Endodermal cell (in vitro differentiated cells): Measurements from ENCODE around the gene BMF. TPM values are rescaled to one million over a fixed set of nuclear protein-coding genes. Genes with fewer than 3 reads are reported as not detected.

ENCODE experiments used
- DNase-seq: peaks from one replicate; pipeline ENCODE4 v3.0.0-alpha.2; 2017
- H3K27ac ChIP-seq: 2 replicates; pipeline ENCODE4 v1.5.1; 2013; ENCODE audit warnings: mild to moderate bottlenecking, low read depth, low read length, moderate library complexity
- H3K27me3 ChIP-seq: 2 replicates; pipeline ENCODE4 v1.6.1; 2013; ENCODE audit warnings: mild to moderate bottlenecking, low read length, moderate library complexity; ENCODE audit not compliant: insufficient read depth, control insufficient read depth, poor library complexity, severe bottlenecking
- H3K36me3 ChIP-seq: 2 replicates; pipeline ENCODE4 v1.7.0; 2013; ENCODE audit warnings: mild to moderate bottlenecking, low read length, moderate library complexity; ENCODE audit not compliant: control insufficient read depth, insufficient read depth
- H3K4me1 ChIP-seq: one replicate; pipeline ENCODE4 v1.7.0; 2013; ENCODE audit warnings: low read length; ENCODE audit not compliant: control insufficient read depth, insufficient read depth
- H3K4me3 ChIP-seq: 2 replicates; pipeline ENCODE4 v1.5.1; 2013; ENCODE audit warnings: mild to moderate bottlenecking, low read length, moderate library complexity
- H3K9ac ChIP-seq: 2 replicates; pipeline ENCODE4 v1.6.1; 2013; ENCODE audit warnings: mild to moderate bottlenecking, low read length, moderate library complexity; ENCODE audit not compliant: poor library complexity, severe bottlenecking; ENCODE audit errors: extremely low read depth
- H3K9me3 ChIP-seq: 2 replicates; pipeline ENCODE4 v1.6.1; 2013; ENCODE audit warnings: mild to moderate bottlenecking, low read length, moderate library complexity; ENCODE audit not compliant: control insufficient read depth
- H3K27ac Mint-ChIP-seq: 2 replicates; pipeline ENCODE4 v1.8.0; 2020; ENCODE audit warnings: mixed read lengths
- H3K27me3 Mint-ChIP-seq: 2 replicates; pipeline ENCODE4 v1.8.0; 2021; ENCODE audit warnings: mild to moderate bottlenecking, mixed read lengths; ENCODE audit not compliant: insufficient read depth
- H3K36me3 Mint-ChIP-seq: 2 replicates; pipeline ENCODE4 v1.8.0; 2020; ENCODE audit warnings: low read depth, mixed read lengths
- H3K4me1 Mint-ChIP-seq: 2 replicates; pipeline ENCODE4 v1.8.0; 2020; ENCODE audit warnings: mixed read lengths
- H3K4me3 Mint-ChIP-seq: 2 replicates; pipeline ENCODE4 v1.8.0; 2020; ENCODE audit warnings: mild to moderate bottlenecking, moderate library complexity, mixed read lengths
- H3K9me3 Mint-ChIP-seq: 2 replicates; pipeline ENCODE4 v1.8.0; 2020; ENCODE audit warnings: mild to moderate bottlenecking, mixed read lengths
- CTCF ChIP-seq: fragments of 200-600 bp; sonication (generic); conservative IDR thresholded peaks from 2 replicates; pipeline ENCODE4 v1.5.0; 2021; ENCODE audit warnings: antibody characterized with exemption, mild to moderate bottlenecking
- WGBS, 2 experiments: methylation state at CpG; one replicate each; pipeline versions ENCODE4 v1.1.5 to v1.1.7; 2013; ENCODE audit warnings: missing lambda C conversion rate in 2 of 2, mixed read lengths in 1 of 2; ENCODE audit not compliant: insufficient coverage in 1 of 2, insufficient read length in 1 of 2; 5-methylcytosine and 5-hydroxymethylcytosine counted together
- total RNA-seq, 2 donors: library from RNA; stranded (reverse); fragmentation: NEBNext Ultra II Directional in 1 of 2; extraction: Animal tissue kit (Norgen Biotek cat#: 25700) in 1 of 2; gene quantifications; 2 replicates in 1 of 2; 3 replicates in 1 of 2; pipeline ENCODE4 v1.2.1, GENCODE V29; 2021

The BMF gene
- total RNA-seq, 2 donors from 2014 or later = 48.3 to 53.5 TPM

- Histone ChIP-seq H3K4me3 (no peak overlapping the region), H3K27ac (no peak overlapping the region)
Measured at GRCh38 chr15:40104296-40104864, 4.3 kb downstream of the BMF start.

GRCh38 chr15:40103864-40104271 lies 4.8 kb downstream of the BMF start:
- Mint-ChIP-seq H3K9me3 (no peaks in the 10 kb centered on the region), H3K36me3 (peaks cover 31% of the 10 kb centered on the region), H3K4me1 (peaks cover 62% of the 10 kb centered on the region), H3K4me3 (peak overlapping the region; percentile 11), H3K27me3 (no peaks in the 10 kb centered on the region), H3K27ac (peak overlapping the region; percentile 85)
- peak overlapping the region; percentile 34 for H3K27ac ChIP-seq
- H3K9me3 ChIP-seq = no peaks in the 10 kb centered on the region
- peaks cover 23% of the 10 kb centered on the region for H3K36me3 ChIP-seq
- no peak overlapping the region for H3K4me3 ChIP-seq
- WGBS, 2 experiments = 90 to 97% methylated on average over 6 to 7 of the region's 7 CpGs
- no peak overlapping the region for H3K9ac ChIP-seq
- no peaks in the 10 kb centered on the region for H3K27me3 ChIP-seq
- peaks cover 17% of the 10 kb centered on the region for H3K4me1 ChIP-seq
- DNase-seq = no peak
- no peak for TF ChIP-seq CTCF

More at GRCh38 chr15:40104296-40104864, 4.3 kb downstream of the BMF start:
- no peak overlapping the region for H3K9ac ChIP-seq
- H3K27ac Mint-ChIP-seq = peak overlapping the region; percentile 50
- H3K36me3 ChIP-seq = peaks cover 23% of the 10 kb centered on the region
- no peaks in the 10 kb centered on the region for H3K9me3 Mint-ChIP-seq
- peak overlapping the region; percentile 20 for H3K4me3 Mint-ChIP-seq
- no peak for DNase-seq
- 78 to 83% methylated on average over 5 to 8 of the region's 8 CpGs for WGBS, 2 experiments
- no peaks in the 10 kb centered on the region for H3K27me3 Mint-ChIP-seq
- H3K4me1 Mint-ChIP-seq = peaks cover 57% of the 10 kb centered on the region
- no peaks in the 10 kb centered on the region for H3K27me3 ChIP-seq
- H3K36me3 Mint-ChIP-seq = peaks cover 31% of the 10 kb centered on the region
- TF ChIP-seq CTCF = no peak
- peaks cover 12% of the 10 kb centered on the region for H3K4me1 ChIP-seq
- no peaks in the 10 kb centered on the region for H3K9me3 ChIP-seq

- Histone ChIP-seq H3K27ac (peak overlapping the region; percentile 34), H3K4me3 (no peak overlapping the region), H3K9me3 (no peaks in the 10 kb centered on the region), H3K9ac (no peak overlapping the region), H3K27me3 (no peaks in the 10 kb centered on the region), H3K36me3 (peaks cover 23% of the 10 kb centered on the region), H3K4me1 (peaks cover 24% of the 10 kb centered on the region)
- peak; percentile 91 for DNase-seq
- H3K27ac Mint-ChIP-seq = peak overlapping the region; percentile 85
- H3K36me3 Mint-ChIP-seq = peaks cover 31% of the 10 kb centered on the region
- no peaks in the 10 kb centered on the region for H3K9me3 Mint-ChIP-seq
- TF ChIP-seq CTCF = no peak
- H3K27me3 Mint-ChIP-seq = no peaks in the 10 kb centered on the region
- WGBS, 2 experiments = 79 to 80% methylated on average over 21 to 29 of the region's 29 CpGs
- peaks cover 69% of the 10 kb centered on the region for H3K4me1 Mint-ChIP-seq
- peak overlapping the region; percentile 11 for H3K4me3 Mint-ChIP-seq
Measured at GRCh38 chr15:40102897-40103858, 5.5 kb downstream of the BMF start.
